ENCODE data around the gene YOD1. TPM values are rescaled to one million over a fixed set of nuclear protein-coding genes. Genes with fewer than 3 reads are reported as not detected.

YOD1 gene
- total RNA-seq, 1 donor from 2014 or later: 4.2 TPM

- H3K4me1 ChIP-seq: peaks cover 62% of the 10 kb centered on the region
Observed at GRCh38 chr1:207052911-207053769, 2.1 kb upstream of the YOD1 start, which contains the start of gene PFKFB2. Gene PFKFB2, plus strand, starts transcription at chr1:207053275. Its CDS starts 1,443 bp downstream, at chr1:207054718.

DNA sequence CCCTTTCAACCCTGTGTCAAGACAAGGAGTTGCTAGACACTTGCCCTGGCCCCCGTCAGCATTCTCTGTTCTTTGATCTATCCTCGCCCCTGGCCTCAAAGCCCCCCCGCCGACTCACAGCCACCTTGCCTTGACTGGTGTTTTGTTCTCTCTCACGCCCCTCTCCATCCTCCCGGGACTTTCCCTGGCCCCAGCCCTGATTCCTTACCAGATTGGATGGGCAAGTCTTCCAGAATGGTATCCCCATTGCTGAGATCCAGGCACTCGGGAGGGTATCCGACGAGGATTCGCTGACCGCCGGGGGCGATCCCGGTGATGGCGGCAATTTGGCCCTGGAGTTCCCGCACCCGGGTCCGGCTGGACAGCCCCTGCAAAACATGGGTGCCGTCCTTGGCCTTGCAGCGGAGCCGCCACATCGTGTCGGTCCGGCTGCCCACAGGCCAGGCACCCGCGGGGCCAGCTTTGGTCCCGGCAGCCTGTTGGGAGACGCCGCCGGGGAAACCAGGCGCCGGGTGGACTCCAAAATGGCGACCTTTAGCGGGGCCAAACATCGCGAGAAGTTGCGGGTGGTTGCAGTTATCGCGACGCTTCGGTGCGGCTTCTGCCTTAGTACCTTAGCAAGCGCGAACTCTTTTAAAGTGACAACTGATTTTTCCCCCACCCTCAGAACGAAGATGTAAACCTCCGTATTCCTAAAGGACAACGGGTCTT, 373 bp downstream of the YOD1 start:
- Histone ChIP-seq H3K36me3 (peaks cover 19% of the 10 kb centered on the region), H3K4me1 (peaks cover 78% of the 10 kb centered on the region), H3K9me3 (replicated peaks) (no peaks in the 10 kb centered on the region), H3K4me3 (peak overlapping the region; percentile 95), H3K27ac (replicated peaks) (peak overlapping the region; percentile 97), H3K27me3 (ENCODE audit: low read depth) (no peaks in the 10 kb centered on the region)
- DNase-seq: peak; percentile 91
- intact Hi-C loops (cut with micrococcal nuclease): no loop called here
- no peak for TF ChIP-seq CTCF (IDR thresholded peaks at IDR 0.05; ENCODE audit: borderline replicate concordance)

More at GRCh38 chr1:207052911-207053769, 2.1 kb upstream of the YOD1 start, which contains the start of gene PFKFB2:
- H3K36me3 ChIP-seq: peaks cover 13% of the 10 kb centered on the region
- H3K4me3 ChIP-seq: peak within 1 kb of the TSS; percentile 84
- H3K27me3 ChIP-seq (ENCODE audit: low read depth): no peaks in the 10 kb centered on the region
- DNase-seq: peak; percentile 97
- intact Hi-C loops (cut with micrococcal nuclease): no loop called here
- peak; percentile 51 for TF ChIP-seq CTCF (IDR thresholded peaks at IDR 0.05; ENCODE audit: borderline replicate concordance)
- no peaks in the 10 kb centered on the region for H3K9me3 ChIP-seq (replicated peaks)
- peak within 1 kb of the TSS; percentile 97 for H3K27ac ChIP-seq (replicated peaks)

DNA sequence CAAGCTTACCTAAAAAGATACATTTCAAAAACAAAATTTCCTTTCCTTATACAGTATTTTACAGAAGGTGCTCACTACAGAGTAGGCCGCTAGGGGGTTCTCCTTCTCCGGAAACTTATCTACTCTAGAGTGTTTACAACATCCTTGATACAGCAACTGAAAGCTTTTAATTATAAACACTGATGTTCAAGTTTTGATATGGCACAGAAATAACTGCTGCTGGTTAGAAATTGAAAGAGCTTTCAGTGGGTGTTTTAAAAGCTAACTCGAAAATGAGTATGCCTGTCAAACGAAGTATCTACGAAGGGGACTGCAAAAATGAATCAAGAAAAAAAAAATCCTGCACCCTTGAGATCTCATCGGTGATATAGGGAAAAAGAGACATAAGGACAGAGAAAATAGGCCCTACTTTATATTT, 1.0 kb downstream of the YOD1 start:
- no peaks in the 10 kb centered on the region for H3K9me3 ChIP-seq (replicated peaks)
- H3K36me3 ChIP-seq: peaks cover 19% of the 10 kb centered on the region
- H3K4me3 ChIP-seq: peak overlapping the region; percentile 95
- intact Hi-C loops (cut with micrococcal nuclease): no loop called here
- peak; percentile 87 for TF ChIP-seq CTCF (IDR thresholded peaks at IDR 0.05; ENCODE audit: borderline replicate concordance)
- DNase-seq: no peak
- H3K27me3 ChIP-seq (ENCODE audit: low read depth): no peaks in the 10 kb centered on the region
- H3K27ac ChIP-seq (replicated peaks): peak overlapping the region; percentile 97
- peaks cover 84% of the 10 kb centered on the region for H3K4me1 ChIP-seq

DNA sequence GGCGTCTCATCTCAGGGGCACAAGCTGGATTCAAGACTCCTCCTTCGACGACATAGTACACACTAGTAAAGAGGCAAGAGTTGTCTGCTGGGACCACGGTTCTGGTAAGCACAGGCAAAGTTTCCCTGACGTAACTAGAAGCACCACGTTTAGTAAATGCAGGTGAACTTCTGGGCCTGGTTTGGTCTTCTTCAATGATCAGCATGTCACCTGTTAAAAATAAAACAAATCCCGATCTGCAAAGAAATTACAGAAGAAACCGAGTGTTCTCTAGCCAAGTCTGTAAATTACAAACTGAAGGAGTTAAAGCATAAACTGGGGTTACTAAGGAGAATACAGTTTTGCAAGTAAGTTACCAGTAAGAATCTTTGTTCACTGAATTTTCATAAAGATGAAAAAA, 1.5 kb downstream of the YOD1 start:
- peak overlapping the region; percentile 95 for H3K4me3 ChIP-seq
- no peaks in the 10 kb centered on the region for H3K27me3 ChIP-seq (ENCODE audit: low read depth)
- H3K4me1 ChIP-seq: peaks cover 89% of the 10 kb centered on the region
- H3K27ac ChIP-seq (replicated peaks): peak overlapping the region; percentile 97
- H3K36me3 ChIP-seq: peaks cover 19% of the 10 kb centered on the region
- intact Hi-C loops (cut with micrococcal nuclease): no loop called here
- no peaks in the 10 kb centered on the region for H3K9me3 ChIP-seq (replicated peaks)
- DNase-seq: no peak
- TF ChIP-seq CTCF (IDR thresholded peaks at IDR 0.05; ENCODE audit: borderline replicate concordance): no peak

DNA sequence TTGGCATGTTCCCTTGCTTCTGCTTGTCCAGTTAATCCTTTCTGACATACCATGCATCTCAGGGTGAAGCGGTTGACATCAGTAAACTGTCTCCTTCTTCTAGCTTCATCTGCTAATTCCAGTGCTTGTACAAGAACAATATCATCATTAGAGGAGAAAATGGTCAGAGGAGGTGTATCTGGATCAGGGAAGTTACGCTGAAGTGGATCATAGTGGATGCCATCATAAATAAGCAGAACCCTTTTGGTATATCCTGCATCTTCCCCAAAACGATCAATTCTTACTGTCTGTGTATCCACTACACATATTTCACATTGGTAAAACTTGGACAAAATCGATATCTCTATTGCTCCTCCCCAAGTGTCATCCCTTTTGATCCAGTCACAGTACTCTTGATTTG, 2.0 kb downstream of the YOD1 start:
- H3K9me3 ChIP-seq (replicated peaks): no peaks in the 10 kb centered on the region
- intact Hi-C loops (cut with micrococcal nuclease): no loop called here
- peaks cover 19% of the 10 kb centered on the region for H3K36me3 ChIP-seq
- H3K4me1 ChIP-seq: peaks cover 93% of the 10 kb centered on the region
- DNase-seq: no peak
- no peak overlapping the region for H3K4me3 ChIP-seq
- no peaks in the 10 kb centered on the region for H3K27me3 ChIP-seq (ENCODE audit: low read depth)
- H3K27ac ChIP-seq (replicated peaks): peak overlapping the region; percentile 97
- no peak for TF ChIP-seq CTCF (IDR thresholded peaks at IDR 0.05; ENCODE audit: borderline replicate concordance)
